HT1080 (cell line): ENCODE results near the gene TMEM266. TPM values are rescaled to one million over a fixed set of nuclear protein-coding genes. Genes with fewer than 3 reads are reported as not detected.
"Not testable (repeated sequence)": the region's sequence is repeated elsewhere in the genome, so short reads cannot be mapped to it uniquely, and the experiment has no call there.

Experiments
- DNase-seq: peaks from one replicate; pipeline ENCODE4 v3.0.0-alpha.2; 2015; ENCODE audit warnings: low read depth
- polyA plus RNA-seq, 2 experiments: library from polyadenylated mRNA; depleted of rRNA; stranded (reverse); fragments of >200 nt; gene quantifications; 2 replicates each; pipeline ENCODE4 v1.2.3, GENCODE V29; 2015
- total RNA-seq: library from RNA; depleted of rRNA; stranded (reverse); fragments of >200 nt; shearing (Covaris generic); gene quantifications from 2 replicates; pipeline ENCODE4 v1.2.3, GENCODE V29; 2014; rRNA removed

TMEM266 gene, protein sequence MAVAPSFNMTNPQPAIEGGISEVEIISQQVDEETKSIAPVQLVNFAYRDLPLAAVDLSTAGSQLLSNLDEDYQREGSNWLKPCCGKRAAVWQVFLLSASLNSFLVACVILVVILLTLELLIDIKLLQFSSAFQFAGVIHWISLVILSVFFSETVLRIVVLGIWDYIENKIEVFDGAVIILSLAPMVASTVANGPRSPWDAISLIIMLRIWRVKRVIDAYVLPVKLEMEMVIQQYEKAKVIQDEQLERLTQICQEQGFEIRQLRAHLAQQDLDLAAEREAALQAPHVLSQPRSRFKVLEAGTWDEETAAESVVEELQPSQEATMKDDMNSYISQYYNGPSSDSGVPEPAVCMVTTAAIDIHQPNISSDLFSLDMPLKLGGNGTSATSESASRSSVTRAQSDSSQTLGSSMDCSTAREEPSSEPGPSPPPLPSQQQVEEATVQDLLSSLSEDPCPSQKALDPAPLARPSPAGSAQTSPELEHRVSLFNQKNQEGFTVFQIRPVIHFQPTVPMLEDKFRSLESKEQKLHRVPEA
- 0.08 and 0.17 TPM in 2 replicates for total RNA-seq
- 0.03 TPM in 1 of 2 replicates, not detected in the other for polyA plus RNA-seq (2015; cell fraction: cytosol; rRNA removed)
- polyA plus RNA-seq (2015; cell fraction: nucleus; rRNA removed) = 0.11 and 0.20 TPM in 2 replicates

- DNase-seq = no peak
These were observed at the start of gene TMEM266 for GRCh38 chr15:76059320-76060117. TSS of gene TMEM266 (plus strand) at chr15:76059985. CDS start at chr15:76134264, 74,279 bp downstream.

DNA sequence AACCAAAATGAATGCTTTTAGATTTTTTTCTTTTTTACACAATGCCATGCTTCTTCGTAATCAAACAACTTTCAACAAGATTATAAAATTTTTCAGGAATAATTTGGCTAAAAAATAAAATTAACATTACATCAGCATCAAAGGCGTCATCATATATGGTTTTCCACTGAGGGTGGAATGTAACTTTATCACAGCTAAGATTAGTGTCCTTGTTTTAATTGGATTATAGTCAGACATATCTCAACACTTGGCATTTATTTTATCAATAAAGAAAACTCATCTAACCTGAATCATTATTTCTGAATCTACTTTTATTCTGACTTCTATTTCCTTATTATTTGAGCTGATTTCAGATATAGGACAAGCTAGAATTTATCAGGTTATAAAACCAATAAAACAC is 49.2 kb upstream of the TMEM266 start:
- DNase-seq = no peak

DNA sequence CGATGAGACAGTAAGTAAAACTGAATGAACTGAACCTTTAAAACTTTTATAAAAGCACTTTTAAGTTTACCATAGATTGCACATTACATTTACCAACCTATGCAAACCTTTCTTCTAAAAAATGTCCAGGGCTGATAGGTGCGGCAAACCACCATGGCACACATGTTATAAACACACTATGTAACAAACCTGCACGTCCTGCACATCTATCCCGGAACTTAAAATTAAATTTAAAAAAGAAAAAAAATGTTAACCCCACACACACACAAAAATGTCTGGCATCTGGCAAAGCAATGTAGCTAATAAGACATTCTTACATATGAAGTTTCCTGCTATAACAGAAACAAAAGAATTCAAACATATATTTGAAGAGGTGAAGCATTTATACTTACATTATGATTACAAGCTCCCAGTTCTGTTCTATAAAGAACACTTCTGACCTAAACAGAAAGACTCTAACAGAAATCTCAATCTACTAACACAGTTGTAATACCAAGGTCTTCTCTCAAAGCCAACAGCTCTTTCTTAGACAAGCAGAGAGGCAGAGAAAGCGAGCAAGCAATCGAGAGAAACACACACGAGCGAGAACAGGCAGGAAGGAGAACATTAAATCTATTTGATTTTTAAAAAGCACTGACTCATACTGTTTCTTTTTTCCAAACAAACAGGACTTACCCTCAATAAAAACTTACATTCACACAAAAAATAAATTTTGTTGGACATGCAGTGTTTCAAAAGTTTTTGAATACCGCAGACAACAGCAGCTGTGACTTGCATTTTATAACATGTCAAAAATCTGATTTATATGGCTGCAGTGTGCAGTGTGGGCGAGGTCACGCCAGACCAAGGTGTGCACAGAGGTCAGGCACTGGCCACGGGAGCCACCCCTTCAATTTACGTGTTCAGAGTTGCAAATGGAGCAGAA is 47.9 kb upstream of the TMEM266 start, which contains the start of gene NRG4:
TSS of gene NRG4 (minus strand) at position 798 of the 925 bp plus-strand sequence. CDS start 1,194 bp downstream, outside the sequence.
- DNase-seq = peak; percentile 0

DNA sequence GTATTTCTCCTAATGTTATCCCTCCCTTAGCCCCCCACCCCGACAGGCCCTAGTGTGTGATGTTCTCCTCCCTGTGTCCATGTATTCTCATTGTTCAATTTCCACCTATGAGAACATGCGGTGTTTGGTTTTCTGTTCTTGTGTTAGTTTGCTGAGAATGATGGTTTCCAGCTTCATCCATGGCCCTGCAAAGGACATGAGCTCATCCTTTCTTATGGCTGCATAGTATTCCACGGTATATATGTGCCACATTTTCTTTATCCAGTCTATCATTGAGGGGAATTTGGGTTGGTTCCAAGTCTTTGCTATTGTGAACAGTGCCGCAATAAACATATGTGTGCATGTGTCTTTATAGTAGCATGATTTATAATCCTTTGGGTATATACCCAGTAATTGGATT is 46.3 kb upstream of the TMEM266 start:
- DNase-seq = not testable (repeated sequence)

DNA sequence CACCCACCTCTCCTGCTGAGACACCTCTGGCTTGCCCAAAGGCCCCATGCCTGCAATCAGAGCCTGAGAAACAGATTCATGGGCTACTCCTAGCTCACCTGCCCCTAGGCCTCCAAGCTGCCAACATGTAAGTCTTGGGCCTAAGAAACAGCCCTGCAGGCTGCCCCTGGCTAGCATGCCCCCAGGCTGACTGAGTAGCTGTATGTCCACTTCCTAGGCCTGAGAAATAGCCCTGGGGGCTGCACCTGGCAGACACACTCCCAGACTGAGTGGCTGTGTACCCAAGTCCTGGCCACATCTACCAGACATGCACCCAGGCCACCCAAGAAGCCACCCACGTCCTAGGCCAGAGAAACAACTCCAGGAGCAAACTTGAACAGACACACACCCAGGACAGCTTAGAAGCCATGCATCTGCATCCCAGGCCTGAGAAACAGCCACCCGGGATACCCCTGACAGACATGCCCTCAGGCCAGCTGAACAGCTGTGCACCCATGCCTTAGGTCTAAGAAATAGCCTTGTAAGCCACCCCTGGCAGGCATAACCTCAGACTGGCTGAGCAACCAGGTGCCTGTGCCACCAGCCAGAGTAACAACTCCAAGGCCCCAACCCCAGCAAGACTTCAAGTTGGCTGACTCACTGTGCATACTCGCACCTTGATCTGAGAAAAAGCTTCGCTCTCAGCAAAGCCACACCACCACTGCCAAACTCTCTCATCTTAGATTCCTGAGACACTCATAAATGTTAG is 35.6 kb upstream of the TMEM266 start:
- DNase-seq = no peak

DNA sequence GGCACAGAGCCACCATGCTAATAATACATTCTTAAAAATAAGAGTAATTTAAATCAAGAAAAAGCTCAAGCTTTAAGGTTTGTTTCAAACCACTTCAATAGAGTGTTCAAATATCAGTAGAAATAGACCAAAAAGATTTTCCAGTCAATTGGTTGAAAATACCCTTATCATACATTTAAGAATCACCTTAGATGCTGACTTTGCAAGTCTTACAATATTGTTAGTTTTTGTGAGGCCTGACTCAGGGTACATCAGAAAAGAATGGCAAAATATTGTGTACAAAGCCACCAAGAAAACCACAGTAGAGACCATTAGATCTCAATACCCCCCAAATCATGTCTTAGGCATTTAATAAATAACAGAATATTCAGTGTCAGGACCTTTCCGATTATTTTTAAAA is 27.7 kb upstream of the TMEM266 start:
- no peak for DNase-seq

- DNase-seq = no peak
These were observed 26.3 kb upstream of the TMEM266 start for GRCh38 chr15:76033438-76033837.

DNA sequence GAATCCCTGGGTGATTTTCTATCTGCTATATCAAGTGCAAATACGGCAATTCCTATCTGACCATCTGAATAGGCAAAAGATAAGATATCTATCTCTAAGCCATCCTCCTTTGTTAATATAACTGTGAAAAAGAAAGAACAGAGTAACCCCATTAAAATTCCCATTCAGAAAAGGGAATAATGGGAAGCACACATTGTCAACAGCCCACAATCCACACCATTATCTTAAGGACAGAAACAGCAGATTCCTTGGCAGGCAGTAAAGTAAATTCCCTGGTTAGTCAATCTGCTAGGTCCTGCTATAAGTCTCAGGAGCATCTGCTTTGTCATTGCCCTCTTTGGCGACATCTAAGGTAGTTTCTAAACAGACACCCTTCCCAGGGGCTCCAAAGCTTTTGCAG is 25.7 kb upstream of the TMEM266 start:
- no peak for DNase-seq

DNA sequence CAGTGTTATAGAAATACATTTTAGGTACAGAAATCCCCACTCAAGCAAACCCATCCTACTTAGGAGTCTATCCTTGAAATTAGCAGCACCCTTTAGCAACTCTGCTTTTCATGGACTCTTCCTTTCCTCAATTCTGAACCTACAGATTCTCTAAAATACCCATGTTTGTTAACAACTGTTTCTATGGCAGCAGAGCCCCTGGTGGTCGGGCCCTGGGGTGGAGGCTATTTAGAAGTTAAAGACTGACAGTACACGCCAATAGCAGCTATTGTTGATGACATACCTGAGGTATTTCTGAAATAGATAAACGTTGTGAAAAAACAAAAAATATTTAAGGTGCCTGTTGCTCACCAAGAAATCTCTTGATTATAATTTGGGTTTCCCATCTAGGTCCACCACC is 24.2 kb upstream of the TMEM266 start:
- DNase-seq = no peak

- no peak for DNase-seq
These were observed 21.3 kb upstream of the TMEM266 start for GRCh38 chr15:76038512-76038911.

- not testable (repeated sequence) for DNase-seq
These were observed 5.6 kb upstream of the TMEM266 start for GRCh38 chr15:76054201-76054600.

- DNase-seq = no peak
These were observed 2.9 kb upstream of the TMEM266 start for GRCh38 chr15:76056931-76057330.

GRCh38 chr15:76057332-76058000 is 2.3 kb upstream of the TMEM266 start:
- peak; percentile 12 for DNase-seq

- DNase-seq = no peak
These were observed 968 bp upstream of the TMEM266 start for GRCh38 chr15:76058714-76059319.

- DNase-seq = no peak
These were observed 569 bp downstream of the TMEM266 start for GRCh38 chr15:76060118-76060989.

- DNase-seq = no peak
These were observed 1.9 kb downstream of the TMEM266 start for GRCh38 chr15:76061700-76062099.

- no peak for DNase-seq
These were observed 2.5 kb downstream of the TMEM266 start for GRCh38 chr15:76062286-76062685.

DNA sequence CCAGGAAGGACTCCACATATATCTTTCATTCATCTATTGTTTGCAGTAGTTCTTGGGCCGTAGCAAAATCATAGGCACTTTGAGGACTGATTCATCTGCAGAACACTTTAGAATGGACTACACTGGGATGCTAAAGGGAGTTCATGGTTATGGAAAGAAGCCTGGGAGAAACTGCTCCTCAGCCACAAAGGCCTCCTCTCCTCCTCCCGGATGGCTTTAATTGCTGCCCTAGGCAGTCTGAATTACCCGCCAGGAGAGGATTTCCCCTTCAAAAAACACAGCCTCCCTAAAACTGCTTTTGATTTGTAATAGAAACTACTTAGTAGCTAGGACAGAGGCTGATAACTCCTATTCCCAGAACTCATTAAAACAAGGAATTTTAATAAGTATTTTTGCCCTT is 4.6 kb downstream of the TMEM266 start:
- DNase-seq = no peak
